Measurements from ENCODE around the gene ZNF669.
A peak's percentile ranks its signal among the peaks of the same experiment; 100 is the strongest.

The ZNF669 gene

GRCh38 chr1:247110627-247111258 lies 6.6 kb upstream of the ZNF669 start:
- peak; percentile 17 for DNase-seq

GRCh38 chr1:247107694-247108093 lies 3.5 kb upstream of the ZNF669 start:
- DNase-seq: no peak

- DNase-seq: no peak
These were observed 1.8 kb upstream of the ZNF669 start for GRCh38 chr1:247105966-247106365.

GRCh38 chr1:247104965-247105364 lies 809 bp upstream of the ZNF669 start:
- DNase-seq: no peak

- no peak for DNase-seq
These were observed 1.8 kb downstream of the ZNF669 start for GRCh38 chr1:247102381-247102780.

DNA sequence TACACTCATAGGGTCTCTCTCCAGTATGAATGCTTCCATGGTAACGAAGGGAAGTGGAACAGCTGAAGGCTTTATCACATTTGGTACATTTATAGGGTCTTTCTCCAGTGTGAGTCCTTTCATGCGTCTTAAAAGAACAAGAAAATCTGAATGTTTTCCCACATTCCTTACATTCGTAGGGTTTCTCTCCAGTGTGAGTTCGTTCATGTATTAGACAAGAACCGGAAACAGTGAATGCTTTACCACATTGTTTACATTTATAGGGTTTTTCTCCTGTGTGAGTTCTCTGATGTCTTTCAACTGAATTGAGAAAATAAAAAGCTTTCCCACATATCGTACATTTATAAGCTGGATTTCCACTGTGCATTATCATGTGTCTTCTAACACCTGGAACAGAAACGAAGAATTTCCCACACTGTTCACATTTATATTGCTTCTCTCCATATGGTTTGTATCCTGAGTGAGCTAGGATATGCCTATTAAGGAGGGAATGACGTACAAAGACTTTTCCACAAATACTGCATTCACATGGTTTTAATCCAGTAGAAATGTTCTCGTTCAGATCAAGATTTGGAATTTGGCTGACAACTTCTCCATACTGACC lies 3.4 kb downstream of the ZNF669 start:
- DNase-seq: no peak

- DNase-seq: no peak
These were observed 7.2 kb downstream of the ZNF669 start for GRCh38 chr1:247096958-247097357.

DNA sequence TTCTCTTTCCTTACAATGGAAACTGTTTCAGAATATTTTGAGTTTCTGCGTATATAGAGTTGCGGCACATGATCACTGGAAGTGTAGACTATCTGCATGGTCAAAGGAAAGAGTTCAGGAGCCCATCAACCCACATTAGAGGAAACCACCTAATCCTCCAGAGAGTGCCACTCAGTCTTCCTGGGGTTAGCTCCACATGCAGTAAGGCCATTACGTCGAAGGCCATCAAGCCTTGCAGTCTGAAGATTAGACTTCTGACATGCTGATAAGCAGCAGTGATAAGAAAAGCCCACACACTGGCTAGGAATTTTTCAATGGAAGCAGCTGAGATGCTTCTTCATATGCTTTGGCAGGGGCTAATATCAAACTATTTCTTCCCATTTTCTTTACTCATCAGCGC lies 7.6 kb downstream of the ZNF669 start:
- DNase-seq: no peak

GRCh38 chr1:247096112-247096511 lies 8.0 kb downstream of the ZNF669 start:
- no peak for DNase-seq

DNA sequence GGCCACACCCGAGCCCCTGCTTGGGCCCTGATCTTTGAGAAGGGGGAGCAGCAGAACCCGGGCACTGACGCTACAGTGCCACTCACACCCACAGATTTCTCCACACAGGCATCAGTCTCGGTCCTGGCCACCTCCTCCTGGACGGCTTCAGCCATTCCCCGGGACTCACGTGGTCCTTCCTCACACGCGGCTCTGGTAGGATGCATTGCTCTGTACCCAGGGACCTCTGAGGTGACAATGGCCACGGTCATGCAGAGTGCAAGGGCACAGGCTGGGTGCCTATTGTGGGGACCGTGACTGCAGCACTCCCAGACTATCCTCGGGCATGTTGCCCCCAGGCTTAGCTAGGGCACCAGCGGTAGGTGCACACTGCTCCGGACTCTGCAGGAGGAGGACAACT lies 13.7 kb downstream of the ZNF669 start:
- no peak for DNase-seq

- no peak for DNase-seq
These were observed 14.4 kb downstream of the ZNF669 start for GRCh38 chr1:247089616-247090375.

DNA sequence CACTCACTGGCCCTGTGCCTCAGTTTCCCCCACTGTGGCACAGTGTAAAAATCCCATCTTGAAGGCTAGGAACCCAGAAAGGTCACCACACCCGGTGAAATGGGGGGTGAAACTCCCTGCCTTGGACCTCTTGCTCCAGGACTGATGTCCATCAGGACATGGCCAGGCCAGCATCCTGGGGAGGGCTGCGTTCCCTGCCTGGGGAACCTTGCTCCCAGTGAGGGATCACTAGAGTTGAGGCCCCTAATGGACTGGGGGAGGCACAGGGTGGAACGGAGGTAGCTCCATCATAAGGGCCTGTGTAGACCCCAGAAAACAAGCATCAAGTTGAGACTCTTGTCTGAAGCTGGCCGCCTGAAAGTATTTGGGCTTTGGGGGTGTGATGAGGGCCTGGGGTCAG lies 15.2 kb downstream of the ZNF669 start:
- DNase-seq: no peak

GRCh38 chr1:247087256-247087655 lies 16.9 kb downstream of the ZNF669 start:
- no peak for DNase-seq

- DNase-seq: no peak
These were observed 18.8 kb downstream of the ZNF669 start for GRCh38 chr1:247085310-247085709.

DNA sequence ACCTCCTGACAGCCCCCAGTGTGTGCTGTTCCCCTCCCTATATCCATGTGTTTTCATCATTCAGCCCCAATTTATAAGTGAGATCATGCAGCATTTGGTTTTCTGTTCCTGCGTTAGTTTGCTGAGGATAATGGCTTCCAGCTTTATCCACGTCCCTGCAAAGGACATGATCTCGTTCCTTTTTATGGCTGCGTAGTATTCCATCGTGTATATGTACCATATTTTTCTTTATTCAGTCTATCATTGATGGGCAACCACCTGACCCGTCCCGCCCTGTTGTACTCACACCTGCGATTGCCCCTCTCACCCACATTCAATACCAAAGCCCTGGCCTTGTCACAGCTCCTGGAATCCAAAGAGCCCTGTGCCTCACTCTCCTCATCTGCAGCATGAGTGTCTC lies 19.4 kb downstream of the ZNF669 start:
- DNase-seq: no peak

DNA sequence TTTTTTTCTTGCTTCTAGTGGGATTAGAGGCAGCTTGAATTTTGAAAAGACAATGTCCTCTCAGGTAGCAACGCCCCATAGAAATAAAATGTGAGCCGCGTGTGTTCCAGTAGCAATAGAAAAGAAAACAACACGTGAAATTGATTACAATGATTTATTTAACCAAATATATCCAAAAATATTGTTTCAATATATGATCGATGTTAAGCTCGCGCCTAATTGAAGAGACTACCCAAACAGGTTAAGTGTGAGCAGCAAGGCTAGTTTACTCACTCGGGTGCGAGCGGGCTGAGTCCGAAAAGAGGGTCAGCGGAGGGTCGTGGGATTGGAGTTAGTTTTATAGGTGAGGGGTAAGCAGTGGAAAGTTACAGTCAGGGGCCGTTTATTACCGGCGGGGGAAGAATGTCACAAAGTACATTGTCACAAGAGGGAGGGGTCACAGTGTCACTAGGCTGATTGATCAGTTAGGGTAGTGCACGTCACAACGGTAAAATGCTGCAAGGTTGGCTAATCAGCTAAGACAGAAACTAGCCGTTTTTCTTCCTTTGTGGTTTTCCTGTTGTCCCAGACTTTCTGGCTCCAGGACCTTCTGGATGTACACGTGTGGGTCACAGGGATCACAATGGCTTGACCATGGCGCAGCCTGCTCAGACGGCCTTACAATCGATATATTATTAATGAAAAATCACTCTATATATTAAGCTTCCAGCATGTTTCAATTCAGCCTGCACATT lies 24.8 kb downstream of the ZNF669 start:
- DNase-seq: no peak

GRCh38 chr1:247078258-247079140 lies 25.7 kb downstream of the ZNF669 start, which contains the start of gene ZNF670:
ZNF670 (minus strand) TSS chr1:247078811; CDS start chr1:247078596, 215 bp downstream.
- DNase-seq: peak; percentile 83

- DNase-seq: no peak
These were observed 26.3 kb downstream of the ZNF669 start for GRCh38 chr1:247077876-247078257.

GRCh38 chr1:247077213-247077612 lies 26.9 kb downstream of the ZNF669 start:
- no peak for DNase-seq

DNA sequence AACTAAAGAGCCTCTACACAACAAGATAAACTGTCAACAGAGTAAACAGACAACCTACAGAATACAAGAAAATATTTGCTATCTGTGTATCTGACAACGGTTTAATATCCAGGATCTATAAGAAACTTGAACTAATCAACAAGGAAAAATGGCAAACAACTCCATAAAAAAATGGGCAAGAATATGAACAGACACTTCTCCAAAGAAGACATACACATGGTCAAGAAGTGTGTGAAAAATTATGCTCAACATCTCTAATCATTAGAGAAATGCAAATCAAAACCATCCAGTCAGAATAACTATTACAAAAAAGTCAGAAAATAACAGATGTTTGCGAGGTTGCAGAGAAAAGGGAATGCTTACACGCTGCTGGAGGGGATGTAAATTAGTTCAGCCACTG lies 33.5 kb downstream of the ZNF669 start:
- no peak for DNase-seq

- no peak for DNase-seq
These were observed 39.9 kb downstream of the ZNF669 start for GRCh38 chr1:247064304-247064703.

- DNase-seq: no peak
These were observed 43.4 kb downstream of the ZNF669 start for GRCh38 chr1:247060771-247061170.

Measured in CD4-positive, alpha-beta T cell treated with Interleukin-12 subunit alpha and Interleukin-12 subunit beta, for 1 hour (primary cell).